ENCODE measurements around the gene LRP2.
"Not testable (repeated sequence)": the region's sequence is repeated elsewhere in the genome, so short reads cannot be mapped to it uniquely, and the experiment has no call there.

Gene LRP2

DNA sequence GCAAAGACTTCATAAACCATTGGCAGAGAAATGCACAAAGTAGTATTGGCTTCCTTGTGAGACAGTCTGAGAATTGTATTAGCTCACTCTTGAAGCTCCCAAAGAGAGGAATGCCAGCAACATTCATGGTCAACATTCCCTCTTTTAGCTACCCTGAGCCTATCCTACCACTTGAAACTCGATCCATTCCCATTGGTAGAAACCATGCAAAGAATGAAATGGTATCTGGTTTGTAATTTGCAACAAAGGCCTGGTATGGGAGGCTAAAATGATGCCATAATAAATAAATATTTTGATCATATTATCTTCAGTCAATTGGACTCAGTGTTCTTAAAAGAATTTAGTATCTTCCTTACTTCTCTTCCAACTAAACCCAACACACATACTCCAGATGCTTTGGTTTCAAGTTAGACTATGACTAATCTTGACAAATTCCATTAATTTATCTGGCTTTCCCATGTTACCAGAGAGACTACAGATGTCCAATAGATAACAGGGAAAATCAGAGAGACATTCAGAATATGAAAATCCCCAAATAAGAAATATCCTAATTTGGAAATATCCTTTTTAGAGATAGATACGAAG lies 190.1 kb downstream of the LRP2 start:
- DNase-seq: peak; percentile 6

DNA sequence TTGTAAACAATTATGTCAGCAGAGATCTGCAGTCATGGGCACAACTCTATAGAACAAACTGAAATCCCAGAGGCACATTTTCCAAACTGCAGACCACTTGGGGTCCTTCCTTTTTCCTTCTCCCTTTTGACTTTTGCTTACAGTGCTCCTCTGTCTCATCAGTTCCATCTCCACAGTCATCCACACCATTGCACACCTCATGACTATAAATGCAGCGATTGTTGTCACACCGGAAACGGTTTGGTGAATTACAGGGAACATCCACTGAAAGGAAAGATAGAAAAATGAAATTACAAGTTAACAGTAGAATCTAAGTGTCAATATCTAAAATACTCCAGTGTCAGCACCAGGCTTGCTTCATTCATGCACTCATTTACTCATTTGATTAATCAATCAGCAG lies 196.5 kb downstream of the LRP2 start:
- DNase-seq: no peak

DNA sequence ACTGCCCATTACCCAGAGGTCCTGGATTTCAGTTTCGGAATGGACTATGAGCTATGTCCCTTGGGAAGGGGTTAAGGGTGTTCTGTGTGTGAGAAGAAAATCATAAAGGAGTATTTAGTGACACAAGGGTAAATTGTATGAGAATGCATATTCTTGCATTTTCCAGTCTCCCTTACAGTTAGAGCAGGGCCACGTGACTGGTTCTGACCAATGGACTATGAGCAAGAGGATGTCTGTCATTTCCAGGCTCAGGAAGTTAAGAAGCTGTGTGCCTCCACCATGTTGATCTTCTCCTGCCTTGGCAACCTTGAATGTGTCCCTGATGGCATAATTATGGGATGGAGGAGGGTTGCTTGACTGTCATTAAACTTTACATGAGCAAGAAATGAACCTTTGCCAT lies 198.0 kb downstream of the LRP2 start:
- DNase-seq: no peak

DNA sequence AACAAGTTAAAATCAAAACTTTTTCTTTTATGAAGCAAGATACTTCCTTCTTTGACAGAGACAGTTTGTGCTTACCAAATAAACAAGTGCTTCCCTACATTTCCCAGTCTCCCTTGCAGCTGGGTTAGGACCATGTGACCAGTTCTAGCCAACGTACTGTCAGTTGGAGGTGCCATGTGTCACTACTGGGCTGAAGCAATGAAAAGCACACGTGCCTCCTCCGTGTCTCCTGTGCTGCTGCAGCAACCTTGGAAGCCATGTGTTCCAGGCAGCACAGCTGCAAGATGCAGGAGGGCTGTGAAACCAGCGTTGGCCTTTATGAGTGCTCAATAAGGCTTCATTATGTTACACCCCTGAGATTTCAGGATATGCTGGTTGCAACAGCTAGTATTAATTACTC lies 199.7 kb downstream of the LRP2 start:
- no peak for DNase-seq

DNA sequence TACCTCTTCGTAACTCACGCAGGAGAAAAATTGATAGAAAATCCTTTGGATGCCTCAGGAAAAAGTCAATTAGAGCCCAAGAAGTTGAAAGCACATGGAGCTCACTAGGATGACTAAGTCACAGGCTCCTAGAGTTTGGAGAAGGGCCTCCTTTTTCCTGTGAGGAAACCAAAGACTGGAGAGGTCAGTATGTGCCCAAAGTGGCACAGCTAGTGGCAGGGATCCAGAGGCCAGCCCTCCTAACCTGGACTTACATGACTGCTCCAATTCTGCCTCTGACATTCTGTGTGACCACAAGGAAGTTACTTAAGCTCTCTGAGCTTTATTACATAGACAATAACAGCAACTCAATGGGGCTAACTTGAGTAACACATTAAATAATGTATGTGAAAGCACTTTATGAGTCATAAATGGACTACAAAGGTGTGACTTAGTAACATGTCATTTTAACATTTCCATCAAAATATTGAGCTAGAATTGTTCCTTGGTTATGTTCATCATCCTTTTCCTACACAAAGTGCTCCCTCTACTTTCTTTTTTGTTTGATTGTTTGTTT lies 201.3 kb downstream of the LRP2 start:
- DNase-seq: no peak

DNA sequence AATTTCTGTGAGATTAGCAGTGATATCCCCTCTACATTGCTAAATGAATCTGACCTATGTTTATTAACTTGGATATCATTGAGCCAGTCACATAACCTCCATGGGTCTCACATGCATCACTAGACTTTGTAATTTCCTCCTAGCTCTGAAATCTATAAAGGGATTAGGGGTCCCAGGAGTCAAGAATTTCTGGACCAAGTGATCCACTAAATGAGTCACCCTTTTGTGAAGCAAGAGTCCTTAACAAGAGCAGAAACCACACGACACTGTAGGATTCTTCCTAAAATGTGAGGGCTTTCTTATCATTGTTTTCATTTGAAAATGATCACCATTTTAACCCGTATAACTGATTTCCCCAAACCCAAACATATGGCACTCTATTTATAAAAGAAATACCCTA lies 202.6 kb downstream of the LRP2 start:
- no peak for DNase-seq

DNA sequence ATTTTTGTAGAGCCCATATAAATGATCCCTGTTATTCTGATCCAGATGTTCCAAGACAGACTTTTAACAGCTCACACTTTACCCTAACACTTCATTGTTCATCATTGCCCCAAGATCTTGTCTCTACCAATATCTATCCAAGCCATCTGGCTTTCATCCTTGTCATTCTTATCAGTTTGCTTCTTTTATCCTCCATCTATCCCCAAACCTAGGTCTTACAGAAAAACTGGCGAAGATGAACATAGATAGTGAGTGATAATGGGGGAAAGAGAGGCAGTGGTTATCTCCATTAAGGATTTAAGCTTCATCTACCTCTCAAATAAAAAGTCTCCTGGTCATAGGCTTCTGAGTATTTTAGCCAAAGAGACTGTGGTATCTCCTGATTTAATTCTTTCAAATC lies 203.5 kb downstream of the LRP2 start:
- DNase-seq: no peak

DNA sequence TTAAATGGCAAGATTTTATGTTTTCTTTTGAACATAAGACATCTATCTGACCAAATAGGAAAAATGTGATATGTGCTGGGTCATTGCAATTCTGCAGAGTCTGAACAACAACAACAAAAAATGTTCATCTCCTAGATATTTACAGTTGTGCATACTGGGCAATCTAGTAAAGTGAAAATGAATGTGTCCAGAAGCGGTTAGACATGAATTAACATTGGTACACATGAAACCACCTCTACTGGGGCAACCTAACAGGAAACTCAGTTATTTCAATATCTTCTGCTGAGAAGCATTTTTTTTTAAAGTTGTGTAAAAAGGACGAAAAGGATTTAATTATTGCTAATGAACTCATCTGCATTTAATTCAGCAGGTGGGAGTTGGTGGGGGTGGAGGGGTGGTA lies 216.1 kb downstream of the LRP2 start:
- no peak for DNase-seq

DNA sequence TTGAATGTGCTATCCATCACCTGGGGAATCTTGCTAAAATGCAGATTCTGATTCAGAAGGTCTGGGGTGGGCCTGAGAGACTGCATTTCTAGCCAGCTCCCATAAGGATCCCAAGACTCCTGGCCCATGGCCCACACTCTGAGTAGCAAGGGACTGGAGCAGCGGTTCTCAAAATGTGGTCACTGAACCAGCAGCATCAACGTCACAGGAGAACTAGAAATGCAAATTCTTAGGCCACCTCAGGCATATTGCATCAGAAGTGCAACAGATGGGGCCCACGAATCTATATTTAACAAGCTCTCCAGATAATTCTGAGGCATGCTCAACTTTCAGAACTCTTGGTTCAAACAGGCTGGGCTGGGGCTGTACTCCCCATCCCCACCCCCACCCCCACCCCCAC lies 218.3 kb downstream of the LRP2 start:
- no peak for DNase-seq

DNA sequence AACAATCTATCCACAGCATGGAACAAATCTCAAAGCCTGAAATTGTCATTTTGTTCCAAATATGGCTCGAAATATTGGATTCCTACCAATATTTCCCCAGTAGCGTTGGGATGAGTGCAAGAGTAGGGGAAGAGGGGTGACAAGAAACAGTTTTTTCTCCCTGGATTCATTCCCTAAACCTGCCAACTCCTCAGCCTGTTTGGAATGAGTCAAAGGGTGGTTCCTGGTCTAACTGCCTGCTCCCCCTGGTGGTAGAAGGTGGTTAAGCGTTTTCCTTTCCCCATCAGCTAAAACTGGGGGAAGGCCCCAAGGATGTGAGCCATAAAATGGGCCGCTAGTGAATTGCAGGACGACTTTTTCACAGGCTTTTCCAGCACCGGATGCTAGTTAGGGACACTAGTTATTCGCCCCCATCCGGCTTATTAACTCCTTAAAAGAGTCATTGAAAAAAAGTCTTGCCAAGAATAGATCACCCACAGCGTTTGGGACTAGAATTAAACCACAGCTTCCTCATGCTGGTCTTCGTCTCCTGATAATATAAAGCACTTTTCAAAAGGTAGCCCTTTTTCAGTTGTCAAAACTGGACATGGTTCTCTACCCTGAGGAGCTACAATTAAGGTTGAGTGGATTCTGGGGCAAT lies 220.5 kb downstream of the LRP2 start:
- DNase-seq: peak; percentile 67

DNA sequence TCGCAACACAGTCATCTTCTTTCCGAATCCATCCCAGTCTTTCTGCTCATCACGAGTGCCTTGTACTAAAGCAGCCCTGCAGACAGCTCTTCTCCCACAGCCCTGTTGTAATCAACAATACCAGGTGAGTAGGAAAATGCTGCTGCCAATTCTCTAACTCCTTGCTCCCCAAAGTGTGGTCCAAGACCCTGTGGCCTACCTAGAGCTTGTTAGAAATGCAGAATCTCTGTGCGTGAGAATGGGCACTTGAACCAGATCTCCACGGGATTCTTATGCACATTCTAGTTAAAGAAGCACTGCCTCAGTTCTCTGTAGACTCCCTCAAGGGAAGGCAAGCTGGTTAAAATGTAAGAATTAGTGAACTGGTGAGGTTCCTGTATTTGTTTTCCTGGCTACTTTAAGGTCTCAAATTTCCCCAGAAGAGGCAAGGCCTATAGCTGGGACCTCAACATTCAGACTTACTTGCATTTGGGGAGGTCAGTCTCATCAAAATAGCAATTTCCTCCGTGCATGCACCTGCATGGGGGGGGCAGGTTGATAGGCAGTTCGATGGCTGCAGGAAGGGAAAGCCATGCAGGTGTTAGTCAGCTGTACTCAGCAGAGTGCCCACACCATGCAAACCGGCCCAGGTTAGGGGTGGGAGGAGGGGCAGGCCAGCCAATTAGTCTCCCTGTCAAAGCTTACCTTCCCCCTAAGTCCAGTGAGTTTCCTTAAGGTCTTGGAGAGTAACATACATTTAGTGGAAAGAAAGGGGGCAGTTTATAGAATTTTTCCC lies 222.2 kb downstream of the LRP2 start:
- DNase-seq: no peak

DNA sequence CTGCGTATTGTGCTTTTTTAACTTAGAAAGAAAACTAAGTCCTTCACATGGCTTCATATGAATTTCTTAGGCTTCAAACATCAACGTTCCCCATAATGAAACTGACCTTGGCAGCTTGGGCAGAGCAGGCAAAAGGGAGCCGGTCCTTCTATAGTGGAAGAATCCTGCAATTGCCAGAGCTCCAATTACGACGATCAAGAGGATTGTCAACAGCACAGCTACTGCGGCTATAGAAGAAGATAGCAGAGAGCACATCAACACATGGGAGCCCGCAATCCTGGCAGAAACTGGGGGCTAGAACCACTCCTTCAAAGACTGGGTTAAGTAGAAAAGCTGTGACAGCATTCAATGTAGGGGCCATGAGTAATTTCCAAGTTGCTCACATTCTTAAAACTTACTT lies 223.2 kb downstream of the LRP2 start:
- DNase-seq: no peak

DNA sequence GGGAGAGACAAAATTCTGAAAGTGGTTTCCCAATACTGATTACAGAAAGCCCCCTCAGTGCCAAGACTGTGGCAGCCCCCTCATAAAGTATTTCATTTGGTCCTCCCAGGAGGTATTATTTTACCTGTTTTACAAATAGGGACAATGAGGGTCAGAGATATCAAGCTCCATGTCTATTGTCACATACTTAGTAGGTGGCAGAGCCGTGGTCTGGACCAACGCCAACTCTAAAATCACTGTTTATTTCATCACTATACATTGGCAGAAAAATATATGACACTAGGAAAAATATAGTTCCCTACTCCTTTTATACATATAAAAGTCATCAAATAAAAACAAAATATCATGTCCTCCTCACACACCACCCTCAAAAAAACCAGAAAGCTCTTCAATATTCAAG lies 224.4 kb downstream of the LRP2 start:
- DNase-seq: no peak

DNA sequence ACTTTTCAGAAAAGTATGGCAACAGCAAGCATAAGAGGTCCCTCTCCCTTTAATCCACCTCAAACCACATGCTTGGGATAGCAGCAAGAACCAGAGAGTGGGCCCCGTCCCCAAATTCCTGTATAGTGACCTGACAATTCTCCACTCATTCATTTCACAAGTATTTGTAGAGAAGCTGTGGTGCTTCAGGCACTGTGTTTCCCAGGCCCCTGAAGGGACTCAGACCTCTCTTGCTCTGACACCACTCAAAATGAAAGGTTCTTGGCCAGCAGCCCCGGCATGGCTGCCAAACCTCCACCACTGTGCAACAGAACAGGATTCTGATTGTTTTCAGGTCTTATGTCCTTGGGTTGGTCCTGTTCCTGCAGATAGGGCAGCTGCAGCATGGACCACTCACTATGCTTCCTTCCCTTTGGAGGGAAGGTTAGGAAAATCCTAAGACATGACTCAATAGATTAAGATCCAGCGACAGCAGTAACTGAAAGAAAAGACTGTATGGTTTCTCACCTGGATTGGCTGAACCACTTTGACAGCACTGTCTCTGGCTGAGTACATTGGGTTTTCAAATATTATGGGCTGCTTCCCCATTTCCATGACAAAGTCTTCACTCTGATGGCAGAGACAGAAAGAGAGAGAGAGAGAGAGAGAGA lies 225.3 kb downstream of the LRP2 start:
- no peak for DNase-seq

DNA sequence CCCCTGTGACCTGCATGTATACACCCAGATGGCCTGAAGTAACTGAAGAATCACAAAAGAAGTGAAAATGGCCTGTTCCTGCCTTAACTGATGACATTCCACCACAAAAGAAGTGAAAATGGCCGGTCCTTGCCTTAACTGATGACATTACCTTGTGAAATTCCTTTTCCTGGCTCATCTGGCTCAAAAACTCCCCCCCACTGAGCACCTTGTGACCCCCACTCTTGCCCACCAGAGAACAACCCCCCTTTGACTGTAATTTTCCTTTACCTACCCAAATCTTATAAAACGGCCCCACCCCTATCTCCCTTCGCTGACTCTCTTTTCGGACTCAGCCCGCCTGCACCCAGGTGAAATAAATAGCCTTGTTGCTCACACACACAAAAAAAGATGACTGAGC lies 225.9 kb downstream of the LRP2 start:
- not testable (repeated sequence) for DNase-seq

DNA sequence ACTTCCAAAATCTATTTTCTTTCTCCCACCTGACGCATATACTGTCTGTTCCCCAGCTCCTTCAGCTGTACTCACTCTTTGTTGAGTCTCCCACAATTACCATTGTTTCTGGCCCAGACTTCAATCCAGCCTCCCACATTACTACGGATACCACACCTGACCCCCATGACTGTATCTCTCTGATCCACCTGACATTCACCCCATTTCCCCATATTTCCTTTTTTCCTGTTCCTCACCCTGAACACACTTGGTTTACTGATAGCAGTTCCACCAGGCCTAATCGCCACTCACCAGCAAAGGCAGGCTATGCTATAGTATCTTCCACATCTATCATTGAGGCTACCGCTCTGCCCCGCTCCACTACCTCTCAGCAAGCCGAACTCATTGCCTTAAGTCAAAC lies 228.1 kb downstream of the LRP2 start:
- not testable (repeated sequence) for DNase-seq

DNA sequence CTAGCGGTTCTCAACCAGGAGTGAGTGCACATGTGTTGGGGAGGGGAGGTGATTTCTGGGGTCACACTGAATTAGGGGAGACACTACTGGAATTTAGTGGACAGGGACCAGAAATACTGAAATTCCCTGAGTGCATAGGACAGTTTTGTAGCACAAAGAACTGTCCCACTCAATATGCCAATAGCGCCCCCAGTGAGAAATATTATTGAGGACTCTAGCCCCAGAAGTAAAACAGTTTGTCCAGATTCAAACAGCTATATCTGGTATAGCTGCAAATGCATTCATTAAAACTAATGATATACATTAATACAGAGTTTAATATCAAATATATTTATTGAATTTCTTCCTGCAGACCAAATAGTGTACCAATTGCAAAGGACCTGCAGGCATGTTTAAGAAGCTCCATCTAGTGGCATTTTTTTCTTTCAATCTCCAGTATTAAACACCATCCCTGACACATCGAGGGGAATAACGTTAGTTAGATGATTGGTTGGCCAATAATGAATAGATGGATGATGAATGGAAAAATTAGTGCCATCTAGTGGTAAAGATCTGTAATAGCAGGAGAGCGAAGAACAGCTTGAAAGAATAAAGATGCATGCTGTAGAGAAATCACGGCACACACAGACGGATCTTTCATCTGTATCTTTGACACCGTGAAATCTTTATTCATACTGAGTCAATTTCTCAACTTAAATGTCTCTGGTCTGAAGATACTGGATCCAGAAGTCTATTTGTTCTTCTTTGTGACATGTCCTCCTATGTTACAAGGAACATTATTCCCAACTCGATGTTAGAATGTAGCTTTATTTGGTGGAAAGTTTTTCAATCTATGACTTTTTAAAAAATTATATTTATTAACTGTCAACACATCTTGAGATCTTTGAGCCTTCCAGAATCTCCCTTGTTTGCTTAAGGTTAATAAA lies 230.5 kb downstream of the LRP2 start:
- DNase-seq: peak; percentile 66

DNA sequence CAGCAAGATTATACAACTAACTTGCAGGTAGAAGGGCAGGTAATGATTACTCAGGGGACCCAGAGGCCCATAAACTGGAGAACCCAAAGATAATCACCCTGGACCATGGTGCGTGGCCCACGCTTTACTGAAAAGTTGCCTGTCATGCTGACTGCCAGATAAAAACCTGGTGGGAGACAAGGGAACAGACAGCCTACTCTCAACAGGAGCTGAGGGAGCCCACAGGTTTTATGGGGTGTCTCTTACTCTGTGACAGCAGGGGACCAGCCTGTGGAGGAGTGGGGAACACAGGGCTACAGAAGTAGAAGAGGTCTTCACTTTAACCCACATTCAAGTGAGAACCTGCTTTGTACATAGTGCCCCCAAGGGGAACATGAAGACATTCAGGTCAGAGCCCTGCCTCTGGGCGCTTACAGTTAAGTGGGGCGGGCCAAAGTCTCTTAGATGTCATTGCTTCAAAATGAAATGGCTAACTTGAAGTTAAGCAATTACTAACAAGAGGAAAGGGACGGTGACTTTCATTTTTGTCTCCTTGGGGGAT lies 232.6 kb downstream of the LRP2 start:
- no peak for DNase-seq

DNA sequence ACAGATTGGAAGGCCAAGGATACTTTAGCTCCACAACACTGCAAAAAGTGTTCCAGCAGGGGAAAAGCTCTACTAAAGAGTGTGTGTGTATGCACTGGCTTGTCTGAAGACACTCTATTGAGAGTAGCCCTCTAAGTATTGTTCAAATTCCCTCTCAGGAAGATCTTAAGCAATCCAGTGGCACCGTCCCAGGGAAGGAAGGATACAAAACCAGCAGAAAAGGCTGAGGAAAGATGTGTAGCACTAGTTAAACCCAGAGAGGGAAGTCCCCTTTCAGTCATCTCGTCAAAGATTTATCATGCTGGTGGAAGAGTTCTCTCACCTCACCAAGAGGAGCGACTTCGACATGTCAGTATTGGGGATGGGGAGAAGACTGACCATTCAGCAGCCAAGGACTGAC lies 242.5 kb downstream of the LRP2 start:
- no peak for DNase-seq

DNA sequence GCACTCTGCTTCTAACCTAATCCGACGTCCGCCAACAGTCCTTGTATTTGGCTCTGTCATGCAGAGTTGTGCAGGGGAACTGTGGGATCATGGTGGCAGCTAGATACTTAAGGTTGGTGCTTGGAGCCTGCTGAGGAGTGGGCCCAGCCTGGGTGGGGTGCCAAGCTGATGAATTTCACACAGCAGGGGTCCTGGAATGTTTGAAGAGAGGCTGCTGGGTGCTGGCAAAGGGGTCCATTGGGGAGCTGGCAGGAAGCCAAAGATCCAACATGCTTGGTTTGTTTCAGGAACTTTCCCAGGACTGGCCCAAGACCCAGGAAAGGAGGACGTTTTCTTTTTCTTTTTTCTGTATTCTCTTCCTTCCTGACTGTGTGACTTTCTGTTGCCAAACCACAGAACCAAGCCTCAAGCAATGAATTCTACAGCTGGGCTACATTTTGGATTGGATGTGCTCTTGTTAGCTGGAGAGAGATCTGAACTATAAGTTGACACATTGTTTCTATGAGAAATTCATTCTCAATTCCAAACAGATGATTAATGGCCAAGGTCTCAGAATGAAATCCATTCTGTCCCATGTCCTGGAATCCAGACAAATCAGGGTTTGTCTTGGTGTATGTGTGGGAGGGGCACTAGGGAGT lies 243.1 kb downstream of the LRP2 start:
- DNase-seq: peak; percentile 21

DNA sequence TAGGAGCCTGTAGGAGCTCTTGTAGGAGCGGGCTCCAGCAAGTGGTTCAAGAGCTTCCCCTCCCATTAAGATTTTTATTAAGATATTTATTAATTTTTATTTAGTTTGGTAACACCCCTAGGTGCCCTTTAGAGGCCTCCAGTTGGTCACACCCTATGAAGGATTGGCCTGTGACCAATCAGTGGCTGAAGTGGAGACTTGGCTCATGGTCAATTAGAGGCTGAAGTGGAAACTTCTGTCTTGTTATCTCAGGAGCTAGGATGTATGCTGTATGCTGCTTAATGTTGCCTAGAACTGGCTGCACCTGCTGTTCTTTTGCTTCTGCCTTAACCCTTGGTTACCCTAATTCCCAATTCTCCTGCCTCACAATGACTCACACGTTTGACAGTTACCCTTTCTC lies 244.3 kb downstream of the LRP2 start:
- no peak for DNase-seq

DNA sequence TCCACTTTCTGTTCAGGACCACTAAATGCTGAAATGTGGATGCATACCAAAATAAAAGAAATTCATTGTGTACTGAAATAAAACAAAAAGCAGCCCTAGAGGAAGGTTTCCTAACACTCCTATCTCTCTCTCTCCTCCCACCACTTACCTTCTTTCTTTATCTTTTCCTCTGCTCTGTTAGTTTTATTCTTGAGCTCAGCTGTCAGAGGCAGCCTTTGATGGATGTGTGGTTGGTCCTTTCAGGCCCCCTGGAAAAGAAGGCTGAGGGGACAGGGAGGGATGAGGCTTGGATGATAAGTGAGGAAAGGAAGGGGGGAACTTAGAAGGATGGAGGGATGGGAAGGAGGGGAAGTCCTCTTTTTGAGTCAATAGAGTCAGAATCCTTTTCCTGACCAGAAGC lies 245.3 kb downstream of the LRP2 start:
- DNase-seq: no peak
